OCI-LY1 (cell line): Measurements from ENCODE around the gene PCED1B.

ENCODE experiments used
- H2AFZ ChIP-seq: fragments of 200-600 bp; sonication (generic), shearing (Covaris generic); 2 replicates; pipeline ENCODE4 v1.6.0; 2014; ENCODE audit warnings: antibody characterized with exemption, mild to moderate bottlenecking, low read length
- H3F3A ChIP-seq: fragments of 200-600 bp; sonication (generic), shearing (Covaris generic); 2 replicates; pipeline ENCODE4 v1.6.0; 2014; ENCODE audit warnings: mild to moderate bottlenecking, antibody characterized with exemption, low read length, moderate library complexity; ENCODE audit not compliant: insufficient read depth
- H3K27ac ChIP-seq: fragments of 200-600 bp; sonication (generic); 2 replicates; pipeline ENCODE4 v1.5.1; 2014; ENCODE audit warnings: low read length, mixed run types, mild to moderate bottlenecking, low read depth; ENCODE audit not compliant: poor library complexity, severe bottlenecking
- H3K27me3 ChIP-seq: fragments of 200-600 bp; sonication (generic); 2 replicates; pipeline ENCODE4 v1.6.0; 2014; ENCODE audit warnings: antibody characterized with exemption, mild to moderate bottlenecking, low read length, moderate library complexity; ENCODE audit not compliant: insufficient read depth
- H3K36me3 ChIP-seq: fragments of 200-600 bp; sonication (generic); 2 replicates; pipeline ENCODE4 v1.6.1; 2014; ENCODE audit warnings: mild to moderate bottlenecking, antibody characterized with exemption, low read length, moderate library complexity, mixed read lengths; ENCODE audit not compliant: insufficient read depth
- H3K4me1 ChIP-seq: fragments of 200-600 bp; sonication (generic); 2 replicates; pipeline ENCODE4 v1.5.1; 2014; ENCODE audit warnings: mild to moderate bottlenecking, low read length, moderate library complexity; ENCODE audit not compliant: insufficient read depth, severe bottlenecking
- H3K4me2 ChIP-seq: fragments of 200-600 bp; sonication (generic), shearing (Covaris generic); 2 replicates; pipeline ENCODE4 v1.6.1; 2014; ENCODE audit warnings: low read length
- H3K4me3 ChIP-seq: fragments of 200-600 bp; sonication (generic); 2 replicates; pipeline ENCODE4 v1.5.1; 2014; ENCODE audit warnings: low read length, low read depth, mild to moderate bottlenecking, mixed read lengths; ENCODE audit not compliant: poor library complexity, severe bottlenecking
- H3K79me2 ChIP-seq: fragments of 200-600 bp; shearing (Covaris generic); 2 replicates; pipeline ENCODE4 v1.6.1; 2016; ENCODE audit warnings: mixed run types, low read length, mixed read lengths; ENCODE audit not compliant: insufficient read depth
- H3K9ac ChIP-seq: fragments of 200-600 bp; sonication (generic), shearing (Covaris generic); 2 replicates; pipeline ENCODE4 v1.6.1; 2014; ENCODE audit warnings: mild to moderate bottlenecking, low read length, mixed read lengths
- H3K9me2 ChIP-seq: fragments of 200-600 bp; sonication (generic), shearing (Covaris generic); 2 replicates; pipeline ENCODE4 v1.6.1; 2014; ENCODE audit warnings: low read depth, mild to moderate bottlenecking, low read length, mixed read lengths
- H3K9me3 ChIP-seq: fragments of 200-600 bp; shearing (Covaris generic); 2 replicates; pipeline ENCODE4 v1.6.1; 2014; ENCODE audit warnings: low read length, mixed read lengths
- H4K20me1 ChIP-seq: fragments of 200-600 bp; sonication (generic), shearing (Covaris generic); 2 replicates; pipeline ENCODE4 v1.6.0; 2016; ENCODE audit warnings: mild to moderate bottlenecking, low read length; ENCODE audit not compliant: insufficient read depth
- CTCF ChIP-seq: fragments of 200-600 bp; sonication (generic), shearing (Covaris generic); IDR thresholded peaks from 2 replicates; pipeline ENCODE4 v1.5.1; 2017; ENCODE audit warnings: mild to moderate bottlenecking, antibody characterized with exemption, low read length, moderate library complexity, mixed read lengths
- EZH2 ChIP-seq: fragments of 200-600 bp; sonication (generic), shearing (Covaris generic); IDR thresholded peaks from 2 replicates; pipeline ENCODE4 v1.8.0; 2017; ENCODE audit warnings: borderline replicate concordance, mixed run types, mild to moderate bottlenecking, antibody characterized with exemption, low read length, moderate library complexity, mixed read lengths

The PCED1B gene

GRCh38 chr12:47122602-47123001 is 43.2 kb downstream of the PCED1B start:
- Histone ChIP-seq H3F3A (no peaks in the 10 kb centered on the region), H3K27ac (no peak overlapping the region), H3K27me3 (no peaks in the 10 kb centered on the region), H3K9me2 (no peaks in the 10 kb centered on the region), H3K4me1 (no peaks in the 10 kb centered on the region), H3K79me2 (no peaks in the 10 kb centered on the region), H2AFZ (no peak overlapping the region), H3K9me3 (no peaks in the 10 kb centered on the region), H3K4me3 (no peak overlapping the region), H3K4me2 (no peak overlapping the region), H4K20me1 (no peaks in the 10 kb centered on the region), H3K36me3 (no peaks in the 10 kb centered on the region), H3K9ac (no peak overlapping the region)
- TF ChIP-seq EZH2, result no peak
- no peak for TF ChIP-seq CTCF

- Histone ChIP-seq H3K9me3 (no peaks in the 10 kb centered on the region), H2AFZ (no peak overlapping the region), H3K4me2 (no peak overlapping the region), H3K9me2 (no peaks in the 10 kb centered on the region), H3F3A (no peaks in the 10 kb centered on the region), H3K4me3 (no peak overlapping the region), H4K20me1 (no peaks in the 10 kb centered on the region), H3K36me3 (no peaks in the 10 kb centered on the region), H3K4me1 (no peaks in the 10 kb centered on the region), H3K27me3 (no peaks in the 10 kb centered on the region), H3K27ac (no peak overlapping the region), H3K79me2 (no peaks in the 10 kb centered on the region), H3K9ac (no peak overlapping the region)
- TF ChIP-seq EZH2, result no peak
- no peak for TF ChIP-seq CTCF
These were observed 44.3 kb downstream of the PCED1B start for GRCh38 chr12:47123730-47124129.

GRCh38 chr12:47124451-47124850 is 45.0 kb downstream of the PCED1B start:
- Histone ChIP-seq H3K4me2 (no peak overlapping the region), H3F3A (no peaks in the 10 kb centered on the region), H2AFZ (no peak overlapping the region), H3K9me3 (no peaks in the 10 kb centered on the region), H3K4me1 (no peaks in the 10 kb centered on the region), H3K27ac (no peak overlapping the region), H3K79me2 (no peaks in the 10 kb centered on the region), H3K36me3 (no peaks in the 10 kb centered on the region), H3K9me2 (no peaks in the 10 kb centered on the region), H3K27me3 (no peaks in the 10 kb centered on the region), H4K20me1 (no peaks in the 10 kb centered on the region), H3K4me3 (no peak overlapping the region), H3K9ac (no peak overlapping the region)
- TF ChIP-seq EZH2 (no peak), CTCF (no peak)
